Liver (tissue), 2 donors: ENCODE measurements around the gene PTPN22.

ENCODE experiments used
- TF ChIP-seq, protein P1 (sequence below): IDR thresholded peaks from 2 replicates; pipeline ENCODE4 v1.6.1; 2016; ENCODE audit warnings: antibody characterized with exemption, mild to moderate bottlenecking
- TF ChIP-seq, protein P2 (sequence below): IDR thresholded peaks from 2 replicates; pipeline ENCODE4 v1.6.1; 2016; ENCODE audit warnings: antibody characterized with exemption
- TF ChIP-seq, protein P3 (sequence below): fragments of 150-350 bp; IDR thresholded peaks from 2 replicates; pipeline ENCODE4 v1.5.1; 2017; ENCODE audit warnings: improper control_type of control experiment, low read depth, low read length; ENCODE audit not compliant: missing input control
- donor health status: healthy.

DNA sequence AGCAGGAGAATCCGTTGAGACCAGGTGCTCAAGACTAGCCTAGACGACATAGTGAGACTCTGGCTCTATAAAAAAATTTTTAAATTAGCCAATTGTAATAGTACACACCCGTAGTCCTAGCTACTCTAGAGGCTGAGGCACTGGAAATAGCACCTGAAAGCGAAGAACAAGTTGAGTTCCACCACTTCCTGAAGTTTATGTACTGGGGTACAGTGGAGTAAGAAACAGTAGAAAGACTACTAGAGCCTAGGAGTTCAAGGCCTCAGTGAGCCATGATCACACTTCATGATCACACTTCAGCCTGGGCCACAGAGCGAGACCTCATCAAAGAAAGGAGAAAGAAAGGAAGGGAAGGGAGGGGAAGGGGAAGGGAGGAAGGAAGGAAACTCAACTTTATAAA, 79.0 kb downstream of the PTPN22 start:
- TF ChIP-seq, protein P1, sequence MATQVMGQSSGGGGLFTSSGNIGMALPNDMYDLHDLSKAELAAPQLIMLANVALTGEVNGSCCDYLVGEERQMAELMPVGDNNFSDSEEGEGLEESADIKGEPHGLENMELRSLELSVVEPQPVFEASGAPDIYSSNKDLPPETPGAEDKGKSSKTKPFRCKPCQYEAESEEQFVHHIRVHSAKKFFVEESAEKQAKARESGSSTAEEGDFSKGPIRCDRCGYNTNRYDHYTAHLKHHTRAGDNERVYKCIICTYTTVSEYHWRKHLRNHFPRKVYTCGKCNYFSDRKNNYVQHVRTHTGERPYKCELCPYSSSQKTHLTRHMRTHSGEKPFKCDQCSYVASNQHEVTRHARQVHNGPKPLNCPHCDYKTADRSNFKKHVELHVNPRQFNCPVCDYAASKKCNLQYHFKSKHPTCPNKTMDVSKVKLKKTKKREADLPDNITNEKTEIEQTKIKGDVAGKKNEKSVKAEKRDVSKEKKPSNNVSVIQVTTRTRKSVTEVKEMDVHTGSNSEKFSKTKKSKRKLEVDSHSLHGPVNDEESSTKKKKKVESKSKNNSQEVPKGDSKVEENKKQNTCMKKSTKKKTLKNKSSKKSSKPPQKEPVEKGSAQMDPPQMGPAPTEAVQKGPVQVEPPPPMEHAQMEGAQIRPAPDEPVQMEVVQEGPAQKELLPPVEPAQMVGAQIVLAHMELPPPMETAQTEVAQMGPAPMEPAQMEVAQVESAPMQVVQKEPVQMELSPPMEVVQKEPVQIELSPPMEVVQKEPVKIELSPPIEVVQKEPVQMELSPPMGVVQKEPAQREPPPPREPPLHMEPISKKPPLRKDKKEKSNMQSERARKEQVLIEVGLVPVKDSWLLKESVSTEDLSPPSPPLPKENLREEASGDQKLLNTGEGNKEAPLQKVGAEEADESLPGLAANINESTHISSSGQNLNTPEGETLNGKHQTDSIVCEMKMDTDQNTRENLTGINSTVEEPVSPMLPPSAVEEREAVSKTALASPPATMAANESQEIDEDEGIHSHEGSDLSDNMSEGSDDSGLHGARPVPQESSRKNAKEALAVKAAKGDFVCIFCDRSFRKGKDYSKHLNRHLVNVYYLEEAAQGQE = no peak
- TF ChIP-seq, protein P2, sequence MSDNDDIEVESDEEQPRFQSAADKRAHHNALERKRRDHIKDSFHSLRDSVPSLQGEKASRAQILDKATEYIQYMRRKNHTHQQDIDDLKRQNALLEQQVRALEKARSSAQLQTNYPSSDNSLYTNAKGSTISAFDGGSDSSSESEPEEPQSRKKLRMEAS = no peak
- TF ChIP-seq, protein P3, sequence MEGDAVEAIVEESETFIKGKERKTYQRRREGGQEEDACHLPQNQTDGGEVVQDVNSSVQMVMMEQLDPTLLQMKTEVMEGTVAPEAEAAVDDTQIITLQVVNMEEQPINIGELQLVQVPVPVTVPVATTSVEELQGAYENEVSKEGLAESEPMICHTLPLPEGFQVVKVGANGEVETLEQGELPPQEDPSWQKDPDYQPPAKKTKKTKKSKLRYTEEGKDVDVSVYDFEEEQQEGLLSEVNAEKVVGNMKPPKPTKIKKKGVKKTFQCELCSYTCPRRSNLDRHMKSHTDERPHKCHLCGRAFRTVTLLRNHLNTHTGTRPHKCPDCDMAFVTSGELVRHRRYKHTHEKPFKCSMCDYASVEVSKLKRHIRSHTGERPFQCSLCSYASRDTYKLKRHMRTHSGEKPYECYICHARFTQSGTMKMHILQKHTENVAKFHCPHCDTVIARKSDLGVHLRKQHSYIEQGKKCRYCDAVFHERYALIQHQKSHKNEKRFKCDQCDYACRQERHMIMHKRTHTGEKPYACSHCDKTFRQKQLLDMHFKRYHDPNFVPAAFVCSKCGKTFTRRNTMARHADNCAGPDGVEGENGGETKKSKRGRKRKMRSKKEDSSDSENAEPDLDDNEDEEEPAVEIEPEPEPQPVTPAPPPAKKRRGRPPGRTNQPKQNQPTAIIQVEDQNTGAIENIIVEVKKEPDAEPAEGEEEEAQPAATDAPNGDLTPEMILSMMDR = no peak
